GM12878 (cell line): Measurements from ENCODE around the gene IFT122. TPM values are rescaled to one million over a fixed set of nuclear protein-coding genes. Genes with fewer than 3 reads are reported as not detected.
"Not testable (repeated sequence)": the region's sequence is repeated elsewhere in the genome, so short reads cannot be mapped to it uniquely, and the experiment has no call there.

Experiments used
- ATAC-seq: fragments of 200-7000 bp; cut with Tn5 transposase; 3 replicates; pipeline ENCODE4 v1.9.1; 2020; ENCODE audit warnings: mild to moderate bottlenecking, moderate library complexity
- BruUV-seq: library from RNA; stranded (reverse); fragments of 400-500 nt; replicated peaks from 2 replicates; lab custom pipeline; 2021; lab: Mats Ljungman, UMichigan
- CTCF ChIA-PET: fragments of 300-600 bp; sonication (Branson Sonifier 250); formaldehyde crosslinking; extraction: SDS; loops from one replicate; lab custom pipeline; 2021; ENCODE audit warnings: inconsistent platforms; lab: Yijun Ruan, JAX
- POLR2A ChIA-PET: fragments of 350-600 bp; formaldehyde crosslinking; extraction: SDS; loops from one replicate; lab custom pipeline; 2021; ENCODE audit warnings: inconsistent platforms; lab: Charles Lee
- RAD21 ChIA-PET: fragments of 300-600 bp; sonication (Branson Sonifier 250); formaldehyde crosslinking; loops from one replicate; lab custom pipeline; 2023; ENCODE audit warnings: antibody characterized with exemption; ENCODE audit not compliant: unreplicated experiment; lab: Charles Lee
- SMC1A ChIA-PET: fragments of 300-600 bp; sonication (Branson Sonifier 250); formaldehyde crosslinking; loops from one replicate; lab custom pipeline; 2023; ENCODE audit not compliant: unreplicated experiment, uncharacterized antibody; lab: Charles Lee
- DNase-seq: peaks from one replicate; pipeline ENCODE4 v3.0.0-alpha.2; 2011; ENCODE audit warnings: low read depth, low spot score
- FAIRE-seq: peaks from 3 replicates; lab custom pipeline; 2011; peaks lifted over from hg19 to GRCh38; lab: Jason Lieb, UNC
- H2AFZ ChIP-seq: 2 replicates; pipeline ENCODE4 v1.6.0; 2011; ENCODE audit warnings: low read depth, low read length, control low read depth; ENCODE audit not compliant: control insufficient read depth
- H3K27ac ChIP-seq: 2 replicates; pipeline ENCODE4 v1.5.1; 2011; ENCODE audit warnings: control low read depth; ENCODE audit not compliant: control insufficient read depth, insufficient read depth
- H3K27me3 ChIP-seq, 2 experiments: replicated peaks in 1 of 2; 2 replicates each; pipeline versions ENCODE4 v1.6.0 to v1.6.1; 2011; ENCODE audit warnings: low read length in 1 of 2; ENCODE audit not compliant: control insufficient read depth in 2 of 2, insufficient read depth in 2 of 2
- H3K36me3 ChIP-seq, 2 experiments: 2 replicates each; pipeline ENCODE4 v1.5.1; 2011; ENCODE audit warnings: low read length in 1 of 2; ENCODE audit not compliant: control insufficient read depth in 2 of 2, insufficient read depth in 2 of 2
- H3K4me1 ChIP-seq: 2 replicates; pipeline ENCODE4 v1.6.1; 2011; ENCODE audit warnings: mild to moderate bottlenecking, low read length, moderate library complexity, mixed read lengths; ENCODE audit not compliant: control insufficient read depth, insufficient read depth
- H3K4me2 ChIP-seq: 2 replicates; pipeline ENCODE4 v1.6.0; 2011; ENCODE audit warnings: control low read depth; ENCODE audit not compliant: control insufficient read depth, insufficient read depth
- H3K4me3 ChIP-seq: fragments of 200-600 bp; sonication (generic); 2 replicates; pipeline ENCODE4 v1.5.1; 2016
- H3K79me2 ChIP-seq: 2 replicates; pipeline ENCODE4 v1.6.0; 2011; ENCODE audit warnings: low read length; ENCODE audit not compliant: control insufficient read depth, insufficient read depth
- H3K9ac ChIP-seq: 2 replicates; pipeline ENCODE4 v1.8.0; 2011; ENCODE audit warnings: low read length, control low read depth, mixed read lengths; ENCODE audit not compliant: control insufficient read depth, insufficient read depth
- H3K9me3 ChIP-seq: replicated peaks from 3 replicates; pipeline ENCODE4 v1.5.1; 2011; ENCODE audit warnings: mild to moderate bottlenecking, low read length; ENCODE audit not compliant: control insufficient read depth, insufficient read depth
- H4K20me1 ChIP-seq: 2 replicates; pipeline ENCODE4 v1.6.0; 2011; ENCODE audit not compliant: control insufficient read depth, insufficient read depth
- WGBS: methylation state at CpG from one replicate; pipeline ENCODE4 v1.1.6; 2016; ENCODE audit warnings: low lambda C conversion rate; ENCODE audit not compliant: insufficient replicate concordance, insufficient coverage; ENCODE audit errors: missing lambda C conversion rate; 5-methylcytosine and 5-hydroxymethylcytosine counted together
- in situ Hi-C: fragments of 300-500 bp; cut with MboI; formaldehyde crosslinking; loops from 9 replicates; pipeline ENCODE4 v1.14.3; 2018; ENCODE audit warnings: mixed read lengths
- intact Hi-C: fragments of 100-400 bp; cut with micrococcal nuclease; formaldehyde crosslinking; loops from one replicate; pipeline ENCODE4 v1.14.2; 2022; ENCODE audit not compliant: unreplicated experiment
- polyA plus RNA-seq, 11 experiments: library from polyadenylated mRNA; depleted of rRNA in 4 of 11; unstranded in 6 of 11; stranded (reverse) in 5 of 11; fragments of >200 nt; fragmentation: Nextera tagmentation in 4 of 11; fragmentation: Illumina TruSeq in 1 of 11; extraction: Ambion mirVana in 4 of 11; extraction: Trizol in 1 of 11; gene quantifications; 1 replicate in 1 of 11; 2 replicates in 10 of 11; pipeline versions ENCODE4 v1.2.1 to v1.2.3, GENCODE V29; 2011 to 2016; ENCODE audit warnings: inconsistent platforms in 2 of 11, missing spikeins in 2 of 11, low read depth in 1 of 11
- total RNA-seq, 4 experiments: library from RNA; depleted of rRNA in 3 of 4; stranded (reverse); fragments of >200 nt in 3 of 4; fragmentation: Illumina TruSeq in 1 of 4; extraction: Trizol in 1 of 4; gene quantifications; 2 replicates each; pipeline versions ENCODE4 v1.2.1 to v1.2.3, GENCODE V29; 2013 to 2021

Gene IFT122
- total and polyA plus RNA-seq, 10 of the 15 experiments (the other 5 are each of a cell fraction or from before 2014, with no cell fraction given), result 1.8 to 19.2 (median 8.4) TPM

GRCh38 chr3:129495006-129495639 lies 55.1 kb downstream of the IFT122 start:
- H3K79me2 ChIP-seq, H3K27me3 ChIP-seq, H3K36me3 ChIP-seq, RAD21 ChIA-PET, in situ Hi-C loops, FAIRE-seq, H3K4me3 ChIP-seq, H3K4me2 ChIP-seq, H3K9me3 ChIP-seq, H3K9ac ChIP-seq, CTCF ChIA-PET, H3K4me1 ChIP-seq, BruUV-seq, ATAC-seq, H4K20me1 ChIP-seq, DNase-seq, H3K27ac ChIP-seq, H2AFZ ChIP-seq: not testable (repeated sequence)
- ChIA-PET POLR2A (interaction anchor here (0.6 kb wide), 1 partner anchor 95 kb away, joined by 6 read pairs; no protein-coding TSS in a partner anchor), SMC1A (interaction anchor here (1.3 kb wide), 1 partner anchor 9 kb away, joined by 3 read pairs; no protein-coding TSS in a partner anchor)
- intact Hi-C loops, result loop anchor here (10.0 kb wide), 1 partner anchor 110 kb away; no protein-coding TSS in a partner anchor
- 88% methylated on average over 10 of the region's 10 CpGs for WGBS

GRCh38 chr3:129497876-129498275 lies 57.9 kb downstream of the IFT122 start:
- H3K9ac ChIP-seq, ATAC-seq, H3K9me3 ChIP-seq, H4K20me1 ChIP-seq, CTCF ChIA-PET, H3K4me2 ChIP-seq, POLR2A ChIA-PET, DNase-seq, H3K79me2 ChIP-seq, H3K36me3 ChIP-seq, SMC1A ChIA-PET, H2AFZ ChIP-seq, BruUV-seq, H3K27ac ChIP-seq, in situ Hi-C loops, FAIRE-seq, H3K4me1 ChIP-seq, H3K27me3 ChIP-seq, RAD21 ChIA-PET, H3K4me3 ChIP-seq: not testable (repeated sequence)
- intact Hi-C loops, result loop anchor here (10.0 kb wide), 1 partner anchor 113 kb away; no protein-coding TSS in a partner anchor
- 73% methylated on average over 2 of the region's 2 CpGs for WGBS

- CTCF ChIA-PET, H3K27me3 ChIP-seq, H4K20me1 ChIP-seq, H3K4me2 ChIP-seq, RAD21 ChIA-PET, in situ Hi-C loops, BruUV-seq, POLR2A ChIA-PET, H3K4me1 ChIP-seq, ATAC-seq, H3K9ac ChIP-seq, H3K36me3 ChIP-seq, H2AFZ ChIP-seq, H3K4me3 ChIP-seq, DNase-seq, H3K9me3 ChIP-seq, SMC1A ChIA-PET, H3K79me2 ChIP-seq, H3K27ac ChIP-seq: not testable (repeated sequence)
- peak; percentile 23 for FAIRE-seq
- WGBS, result 57% methylated on average over 5 of the region's 8 CpGs
- intact Hi-C loops, result loop anchor here (10.0 kb wide), 1 partner anchor 114 kb away; no protein-coding TSS in a partner anchor
These were observed 58.8 kb downstream of the IFT122 start for GRCh38 chr3:129498603-129499488.
